ENCODE measurements around the gene CEP112. TPM values are rescaled to one million over a fixed set of nuclear protein-coding genes. Genes with fewer than 3 reads are reported as not detected.

The CEP112 gene
- polyA plus RNA-seq, 1 donor from 2014 or later, result 6.0 TPM

DNA sequence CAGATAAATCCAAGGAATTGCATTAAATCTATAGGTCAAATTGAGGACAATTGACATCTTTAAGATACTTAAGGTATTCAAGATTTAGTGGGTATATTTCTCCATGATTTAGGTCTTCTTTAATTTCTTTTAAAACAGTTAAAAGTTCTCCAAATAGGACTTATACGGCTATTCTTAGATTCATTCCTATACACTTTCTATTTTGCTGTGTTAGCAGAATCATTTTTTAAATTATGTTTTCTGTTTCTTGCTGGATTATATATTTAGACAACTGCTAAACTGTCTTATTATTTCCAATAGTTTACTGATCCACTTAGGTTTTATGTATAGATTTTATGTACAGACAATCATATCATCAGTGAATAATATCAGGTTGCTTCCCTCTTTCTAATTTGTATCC is 404.4 kb downstream of the CEP112 start:
- Histone ChIP-seq H3K27me3 (ENCODE audit: insufficient read depth, low read depth, low read length) (no peaks in the 10 kb centered on the region), H3K79me2 (replicated peaks; ENCODE audit: insufficient read depth, low read length) (no peaks in the 10 kb centered on the region), H3K27ac (ENCODE audit: low read length) (no peak overlapping the region)

DNA sequence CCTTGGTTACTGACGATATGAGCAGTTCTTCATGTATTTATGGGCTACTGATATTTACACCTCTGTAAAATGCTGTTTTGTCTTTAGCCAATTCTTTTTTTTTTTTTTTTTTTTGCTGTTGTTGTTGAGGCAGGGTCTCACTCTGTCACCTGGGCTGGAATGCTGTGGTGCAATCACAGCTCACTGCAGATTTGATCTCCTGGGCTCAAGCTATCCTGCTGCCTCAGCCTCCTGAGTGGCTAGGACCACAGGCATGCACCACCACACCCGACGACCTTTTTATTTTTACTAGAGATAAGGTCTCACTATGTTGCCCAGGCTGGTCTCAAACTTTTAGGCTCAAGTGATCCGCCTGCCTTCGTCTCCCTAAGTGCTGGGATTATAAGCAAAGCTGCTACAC is 405.5 kb downstream of the CEP112 start:
- TF ChIP-seq, protein P1, sequence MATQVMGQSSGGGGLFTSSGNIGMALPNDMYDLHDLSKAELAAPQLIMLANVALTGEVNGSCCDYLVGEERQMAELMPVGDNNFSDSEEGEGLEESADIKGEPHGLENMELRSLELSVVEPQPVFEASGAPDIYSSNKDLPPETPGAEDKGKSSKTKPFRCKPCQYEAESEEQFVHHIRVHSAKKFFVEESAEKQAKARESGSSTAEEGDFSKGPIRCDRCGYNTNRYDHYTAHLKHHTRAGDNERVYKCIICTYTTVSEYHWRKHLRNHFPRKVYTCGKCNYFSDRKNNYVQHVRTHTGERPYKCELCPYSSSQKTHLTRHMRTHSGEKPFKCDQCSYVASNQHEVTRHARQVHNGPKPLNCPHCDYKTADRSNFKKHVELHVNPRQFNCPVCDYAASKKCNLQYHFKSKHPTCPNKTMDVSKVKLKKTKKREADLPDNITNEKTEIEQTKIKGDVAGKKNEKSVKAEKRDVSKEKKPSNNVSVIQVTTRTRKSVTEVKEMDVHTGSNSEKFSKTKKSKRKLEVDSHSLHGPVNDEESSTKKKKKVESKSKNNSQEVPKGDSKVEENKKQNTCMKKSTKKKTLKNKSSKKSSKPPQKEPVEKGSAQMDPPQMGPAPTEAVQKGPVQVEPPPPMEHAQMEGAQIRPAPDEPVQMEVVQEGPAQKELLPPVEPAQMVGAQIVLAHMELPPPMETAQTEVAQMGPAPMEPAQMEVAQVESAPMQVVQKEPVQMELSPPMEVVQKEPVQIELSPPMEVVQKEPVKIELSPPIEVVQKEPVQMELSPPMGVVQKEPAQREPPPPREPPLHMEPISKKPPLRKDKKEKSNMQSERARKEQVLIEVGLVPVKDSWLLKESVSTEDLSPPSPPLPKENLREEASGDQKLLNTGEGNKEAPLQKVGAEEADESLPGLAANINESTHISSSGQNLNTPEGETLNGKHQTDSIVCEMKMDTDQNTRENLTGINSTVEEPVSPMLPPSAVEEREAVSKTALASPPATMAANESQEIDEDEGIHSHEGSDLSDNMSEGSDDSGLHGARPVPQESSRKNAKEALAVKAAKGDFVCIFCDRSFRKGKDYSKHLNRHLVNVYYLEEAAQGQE (IDR thresholded peaks at IDR 0.05; ENCODE audit: borderline replicate concordance), result no peak
- TF ChIP-seq EP300 (conservative IDR thresholded peaks at IDR 0.05; ENCODE audit: poor library complexity, severe bottlenecking) (no peak), TAF1 (IDR thresholded peaks at IDR 0.05; ENCODE audit: low read depth) (no peak), RAD21 (conservative IDR thresholded peaks at IDR 0.05) (no peak), POLR2AphosphoS5 (IDR thresholded peaks at IDR 0.05) (no peak), EZH2 (IDR thresholded peaks at IDR 0.05; ENCODE audit: borderline replicate concordance, insufficient read depth, low read length, poor library complexity, severe bottlenecking) (no peak)
- TF ChIP-seq, protein P2, sequence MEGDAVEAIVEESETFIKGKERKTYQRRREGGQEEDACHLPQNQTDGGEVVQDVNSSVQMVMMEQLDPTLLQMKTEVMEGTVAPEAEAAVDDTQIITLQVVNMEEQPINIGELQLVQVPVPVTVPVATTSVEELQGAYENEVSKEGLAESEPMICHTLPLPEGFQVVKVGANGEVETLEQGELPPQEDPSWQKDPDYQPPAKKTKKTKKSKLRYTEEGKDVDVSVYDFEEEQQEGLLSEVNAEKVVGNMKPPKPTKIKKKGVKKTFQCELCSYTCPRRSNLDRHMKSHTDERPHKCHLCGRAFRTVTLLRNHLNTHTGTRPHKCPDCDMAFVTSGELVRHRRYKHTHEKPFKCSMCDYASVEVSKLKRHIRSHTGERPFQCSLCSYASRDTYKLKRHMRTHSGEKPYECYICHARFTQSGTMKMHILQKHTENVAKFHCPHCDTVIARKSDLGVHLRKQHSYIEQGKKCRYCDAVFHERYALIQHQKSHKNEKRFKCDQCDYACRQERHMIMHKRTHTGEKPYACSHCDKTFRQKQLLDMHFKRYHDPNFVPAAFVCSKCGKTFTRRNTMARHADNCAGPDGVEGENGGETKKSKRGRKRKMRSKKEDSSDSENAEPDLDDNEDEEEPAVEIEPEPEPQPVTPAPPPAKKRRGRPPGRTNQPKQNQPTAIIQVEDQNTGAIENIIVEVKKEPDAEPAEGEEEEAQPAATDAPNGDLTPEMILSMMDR (IDR thresholded peaks at IDR 0.05; ENCODE audit: poor library complexity, severe bottlenecking), result no peak
- Histone ChIP-seq H3K9ac (ENCODE audit: low read length) (no peak overlapping the region), H3F3A (ENCODE audit: insufficient read depth, low read length, poor library complexity, severe bottlenecking) (no peaks in the 10 kb centered on the region), H3K4me2 (ENCODE audit: low read length) (no peak overlapping the region), H3K9me3 (ENCODE audit: low read length) (no peaks in the 10 kb centered on the region), H3K27ac (ENCODE audit: low read length) (no peak overlapping the region), H3K36me3 (ENCODE audit: insufficient read depth, low read length) (no peaks in the 10 kb centered on the region), H3K27me3 (ENCODE audit: insufficient read depth, low read depth, low read length) (no peaks in the 10 kb centered on the region), H2AFZ (ENCODE audit: low read depth, low read length) (no peak overlapping the region), H3K4me3 (ENCODE audit: low read length) (no peak overlapping the region), H4K20me1 (ENCODE audit: insufficient read depth) (no peaks in the 10 kb centered on the region), H3K79me2 (replicated peaks; ENCODE audit: insufficient read depth, low read length) (no peaks in the 10 kb centered on the region), H3K9me2 (ENCODE audit: insufficient read depth, low read length) (no peaks in the 10 kb centered on the region)

More for the DNA sequence above, 404.4 kb downstream of the CEP112 start:
- no peaks in the 10 kb centered on the region for H3K36me3 ChIP-seq (ENCODE audit: insufficient read depth, low read length)
- H3K4me3 ChIP-seq (ENCODE audit: low read length), result no peak overlapping the region
- no peak overlapping the region for H3K4me2 ChIP-seq (ENCODE audit: low read length)
- H3K9me3 ChIP-seq (ENCODE audit: low read length), result no peaks in the 10 kb centered on the region
- H4K20me1 ChIP-seq (ENCODE audit: insufficient read depth), result no peaks in the 10 kb centered on the region
- H3F3A ChIP-seq (ENCODE audit: insufficient read depth, low read length, poor library complexity, severe bottlenecking), result no peaks in the 10 kb centered on the region
- TF ChIP-seq TAF1 (IDR thresholded peaks at IDR 0.05; ENCODE audit: low read depth) (no peak), EP300 (conservative IDR thresholded peaks at IDR 0.05; ENCODE audit: poor library complexity, severe bottlenecking) (no peak), MXI1 (conservative IDR thresholded peaks at IDR 0.05; ENCODE audit: poor library complexity, severe bottlenecking) (no peak)
- TF ChIP-seq, protein P1 (IDR thresholded peaks at IDR 0.05; ENCODE audit: borderline replicate concordance), result no peak
- H3K9me2 ChIP-seq (ENCODE audit: insufficient read depth, low read length), result no peaks in the 10 kb centered on the region
- no peak overlapping the region for H3K9ac ChIP-seq (ENCODE audit: low read length)
- H2AFZ ChIP-seq (ENCODE audit: low read depth, low read length), result no peak overlapping the region

Data from neural cell (in vitro differentiated cells).